22Rv1 (cell line): ENCODE measurements around the gene VSIG8.

ENCODE experiments used
- CTCF ChIP-seq: fragments of 450-650 bp; IDR thresholded peaks from 2 replicates; pipeline ENCODE4 v1.5.1; 2017; ENCODE audit warnings: mild to moderate bottlenecking
- ZFX ChIP-seq: fragments of 450-650 bp; IDR thresholded peaks from 2 replicates; pipeline ENCODE4 v1.6.1; 2017; ENCODE audit warnings: antibody characterized with exemption, borderline replicate concordance

GRCh38 chr1:159869173-159869572, 6.7 kb upstream of the VSIG8 start:
- TF ChIP-seq CTCF, result no peak
- no peak for TF ChIP-seq ZFX
